Skin of body (tissue), 2 donors: ENCODE results near the gene LRRK2. TPM values are rescaled to one million over a fixed set of nuclear protein-coding genes. Genes with fewer than 3 reads are reported as not detected.
"Not testable (repeated sequence)": the region's sequence is repeated elsewhere in the genome, so short reads cannot be mapped to it uniquely, and the experiment has no call there.

Experiments used
- DNase-seq: peaks from one replicate; lab custom pipeline; 2025; lab: John Stamatoyannopoulos, UW
- total RNA-seq: library from RNA; depleted of rRNA; stranded (reverse); fragments of >200 nt; gene quantifications from one replicate; pipeline ENCODE4 v1.2.3, GENCODE V29; 2014

Gene LRRK2
- total RNA-seq, 1 donor from 2014 or later, result 21.2 TPM

- DNase-seq, result no peak
Observed at GRCh38 chr12:40248034-40248433, 23.2 kb downstream of the LRRK2 start.

GRCh38 chr12:40248585-40249297 is 23.9 kb downstream of the LRRK2 start:
- DNase-seq, result no peak

DNA sequence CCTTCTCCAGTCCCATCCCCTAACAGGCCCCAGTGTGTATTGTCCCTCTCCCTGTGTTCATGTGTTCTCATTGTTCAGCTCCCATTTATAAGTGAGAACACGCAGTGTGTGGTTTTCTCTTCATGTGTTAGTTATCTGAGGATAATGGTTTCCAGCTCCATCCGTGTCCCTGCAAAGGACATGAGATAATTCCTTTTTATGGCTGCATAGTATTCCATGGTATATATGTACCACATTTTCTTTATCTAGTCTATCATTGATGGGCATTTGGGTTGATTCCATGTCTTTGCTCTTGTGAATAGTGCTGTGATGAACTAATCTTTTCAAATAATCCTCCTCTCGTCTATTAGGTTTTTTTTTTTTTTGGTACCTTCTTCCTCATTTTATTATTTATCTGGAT is 25.9 kb downstream of the LRRK2 start:
- DNase-seq, result not testable (repeated sequence)

- DNase-seq, result no peak
Observed at GRCh38 chr12:40253936-40254335, 29.1 kb downstream of the LRRK2 start.

DNA sequence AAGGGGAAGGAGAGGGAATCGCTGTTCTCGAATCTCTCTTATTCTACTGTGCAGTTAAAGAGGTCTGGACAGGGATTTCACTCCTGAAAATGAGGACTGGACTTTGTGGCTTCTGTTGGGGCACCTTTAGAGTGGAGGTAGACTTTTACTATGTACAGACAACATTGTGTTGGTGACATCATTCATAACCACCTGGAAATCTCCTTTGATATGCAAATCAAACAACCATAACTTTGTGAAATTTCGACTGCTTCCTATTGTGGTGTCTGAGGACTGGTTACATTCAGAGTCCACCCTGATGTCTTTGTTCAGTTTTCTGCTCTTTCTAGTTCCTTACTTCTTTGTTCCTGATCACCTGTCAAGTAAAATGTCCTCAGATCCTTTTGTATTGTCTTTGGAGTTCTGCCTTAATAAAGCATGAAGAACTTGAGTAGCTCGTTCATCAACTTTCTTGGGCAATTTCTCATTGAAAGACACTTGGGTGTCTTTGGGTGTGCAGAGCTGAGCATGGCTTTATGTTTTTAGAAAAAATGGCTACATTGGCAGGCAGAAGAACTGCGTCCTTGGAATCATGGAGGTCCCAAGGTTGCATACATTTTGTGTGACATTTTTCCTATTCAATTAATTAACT is 29.8 kb downstream of the LRRK2 start:
- DNase-seq, result no peak

DNA sequence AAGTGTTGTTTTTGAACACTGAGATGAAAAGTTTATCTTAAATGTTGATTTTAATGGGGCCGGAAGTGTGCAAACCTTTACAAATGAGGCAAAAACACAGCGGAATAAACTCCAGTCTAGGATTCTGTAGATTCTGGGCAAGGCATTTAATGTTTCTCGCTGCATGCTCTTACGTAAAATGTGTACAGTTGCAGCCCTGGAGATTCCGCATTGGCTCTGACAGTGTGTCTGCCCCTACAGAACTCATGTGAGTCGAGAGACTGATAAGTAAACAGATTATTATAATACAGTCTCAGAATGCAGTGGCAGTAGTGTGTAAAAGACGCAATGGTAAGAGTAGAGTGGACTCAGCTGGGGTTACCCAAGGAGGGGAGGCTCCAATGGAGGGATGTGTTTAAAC is 33.6 kb downstream of the LRRK2 start:
- no peak for DNase-seq

DNA sequence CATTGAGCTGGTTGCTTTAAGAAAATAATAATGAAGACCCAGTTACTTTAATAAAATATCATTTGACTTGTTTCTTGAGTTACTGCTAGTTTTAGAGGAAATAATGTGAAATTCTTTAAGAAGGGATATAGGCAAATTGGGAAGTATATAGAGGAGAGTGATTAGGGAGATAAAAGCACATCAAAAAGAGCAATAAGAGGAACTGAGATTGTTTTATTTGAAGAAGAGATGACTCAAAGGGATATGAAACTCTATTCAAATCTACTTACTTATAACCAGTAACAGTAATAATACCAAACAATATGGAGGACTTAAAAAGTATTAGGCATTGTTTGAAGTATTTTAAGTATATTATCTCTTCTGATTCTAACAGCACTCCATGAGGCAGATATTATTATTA is 37.1 kb downstream of the LRRK2 start:
- no peak for DNase-seq

DNA sequence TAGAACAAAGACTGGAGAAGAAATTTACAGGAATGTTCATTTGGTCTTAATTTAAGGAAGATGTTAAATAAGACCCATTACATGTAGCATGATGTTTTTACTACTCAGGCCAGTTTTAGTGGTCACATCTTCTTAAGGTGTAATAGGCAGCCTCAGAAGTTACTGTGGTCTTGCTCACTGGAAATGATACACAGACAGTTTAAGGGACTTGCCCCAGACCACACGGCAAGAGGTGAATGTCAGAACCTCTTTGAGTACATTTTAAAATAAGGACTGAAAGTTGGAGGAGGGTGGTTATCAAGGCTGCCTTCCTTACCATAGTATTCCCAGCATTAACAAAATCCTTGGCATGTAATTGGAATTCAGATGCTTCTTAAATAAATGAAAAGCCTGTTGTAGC is 37.9 kb downstream of the LRRK2 start:
- DNase-seq, result no peak

GRCh38 chr12:40263616-40264409 is 39.0 kb downstream of the LRRK2 start:
- no peak for DNase-seq

- no peak for DNase-seq
Observed at GRCh38 chr12:40271981-40272664, 47.3 kb downstream of the LRRK2 start.

DNA sequence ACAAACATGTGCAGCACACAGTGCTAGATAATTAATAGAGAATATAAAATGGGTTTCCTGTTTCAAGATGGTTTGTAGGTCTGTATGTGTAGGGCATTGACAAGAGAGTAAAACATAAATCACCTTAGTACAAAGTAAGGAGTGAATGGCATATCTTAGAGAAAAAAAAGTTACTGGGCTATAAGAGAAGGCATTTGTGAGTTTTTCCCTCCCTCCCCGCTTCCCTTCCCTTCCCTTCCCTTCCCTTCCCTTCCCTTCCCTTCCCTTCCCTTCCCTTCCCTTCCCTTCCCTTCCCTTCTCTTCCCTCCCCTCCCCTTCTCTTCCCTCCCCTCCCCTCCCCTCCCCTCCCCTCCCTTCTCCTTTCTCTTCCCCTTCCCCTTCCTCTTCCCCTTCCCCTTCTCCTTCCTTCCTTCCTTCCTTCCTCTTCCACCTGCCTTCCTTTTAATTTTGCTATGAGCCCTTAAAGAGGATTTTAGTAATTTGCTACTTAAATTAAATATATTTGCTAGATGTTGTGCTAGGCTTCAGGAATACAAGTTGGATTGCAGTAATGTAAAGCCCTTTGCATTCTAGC is 57.1 kb downstream of the LRRK2 start:
- no peak for DNase-seq

GRCh38 chr12:40286583-40286982 is 61.8 kb downstream of the LRRK2 start:
- no peak for DNase-seq

DNA sequence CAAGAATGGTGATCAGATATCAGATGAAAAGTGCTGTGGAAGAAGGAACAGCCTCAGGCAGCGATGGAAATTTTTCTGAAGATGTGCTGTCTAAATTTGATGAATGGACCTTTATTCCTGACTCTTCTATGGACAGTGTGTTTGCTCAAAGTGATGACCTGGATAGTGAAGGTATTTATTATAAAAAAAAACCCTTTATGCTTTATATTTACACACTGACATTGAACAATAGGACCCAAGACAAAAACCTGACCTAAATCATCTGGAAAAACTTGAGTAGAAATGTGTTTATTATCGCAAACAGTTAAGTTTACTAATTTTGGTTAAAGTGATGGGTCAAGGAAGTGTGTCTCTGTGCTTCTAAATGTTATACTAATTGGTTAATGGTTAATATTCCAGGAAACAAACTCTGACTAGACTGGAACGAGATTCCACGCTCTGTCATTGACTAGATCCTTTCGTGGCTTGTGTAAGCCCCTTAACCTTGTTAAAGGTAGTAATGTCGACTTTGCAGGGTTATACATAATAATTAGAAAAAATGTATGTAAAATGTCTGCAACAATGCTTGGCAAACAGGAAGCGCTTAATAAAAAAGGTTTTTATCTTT is 62.7 kb downstream of the LRRK2 start:
- DNase-seq, result no peak

GRCh38 chr12:40292788-40293429 is 68.1 kb downstream of the LRRK2 start:
- DNase-seq, result no peak

- no peak for DNase-seq
Observed at GRCh38 chr12:40298341-40298740, 73.5 kb downstream of the LRRK2 start.

DNA sequence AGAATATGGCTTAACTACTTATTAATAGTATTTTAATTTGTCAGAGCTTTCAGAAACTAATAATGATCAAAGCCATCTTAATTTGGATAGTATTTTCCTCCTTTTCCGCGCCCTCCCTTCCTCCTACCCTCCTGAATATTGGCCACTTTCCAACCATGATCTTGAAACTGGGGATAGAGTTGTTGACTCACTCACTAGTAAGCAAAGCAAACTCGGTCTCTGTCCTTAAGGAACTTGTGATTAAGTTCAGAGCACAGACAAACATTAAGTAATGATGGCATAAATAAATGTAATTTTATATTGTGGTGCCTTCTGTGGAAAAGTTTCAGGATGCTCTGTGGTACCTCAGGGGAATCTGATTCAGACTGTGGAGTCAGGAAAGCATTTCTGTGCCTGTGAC is 75.7 kb downstream of the LRRK2 start:
- no peak for DNase-seq

DNA sequence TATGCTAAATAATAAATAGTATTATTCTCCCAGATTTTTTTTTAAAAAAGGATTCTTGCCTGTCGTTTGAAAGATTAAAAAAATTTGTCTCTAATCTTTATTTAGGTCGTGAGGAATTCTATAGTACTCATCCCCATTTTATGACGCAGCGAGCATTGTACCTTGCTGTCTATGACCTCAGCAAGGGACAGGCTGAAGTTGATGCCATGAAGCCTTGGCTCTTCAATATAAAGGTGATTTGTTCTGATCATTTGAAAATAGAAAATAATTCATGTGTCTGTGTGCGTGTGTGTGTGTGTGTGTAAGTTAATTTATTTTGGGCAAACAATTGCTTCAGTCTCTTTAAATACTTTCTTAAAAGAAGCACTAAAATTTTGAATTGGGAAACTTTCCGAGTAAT is 84.2 kb downstream of the LRRK2 start:
- no peak for DNase-seq

DNA sequence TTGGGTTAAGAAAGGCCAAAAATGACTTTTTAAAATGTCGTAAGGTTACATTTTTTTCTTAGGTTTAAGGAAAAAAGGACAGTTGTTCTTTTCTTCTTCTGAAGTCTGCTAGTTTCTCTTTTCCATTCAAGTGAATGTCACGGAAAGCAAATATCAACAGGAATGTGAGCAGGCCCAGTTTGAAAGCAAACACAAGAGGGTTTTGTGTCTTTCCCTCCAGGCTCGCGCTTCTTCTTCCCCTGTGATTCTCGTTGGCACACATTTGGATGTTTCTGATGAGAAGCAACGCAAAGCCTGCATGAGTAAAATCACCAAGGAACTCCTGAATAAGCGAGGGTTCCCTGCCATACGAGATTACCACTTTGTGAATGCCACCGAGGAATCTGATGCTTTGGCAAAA is 85.4 kb downstream of the LRRK2 start:
- no peak for DNase-seq

DNA sequence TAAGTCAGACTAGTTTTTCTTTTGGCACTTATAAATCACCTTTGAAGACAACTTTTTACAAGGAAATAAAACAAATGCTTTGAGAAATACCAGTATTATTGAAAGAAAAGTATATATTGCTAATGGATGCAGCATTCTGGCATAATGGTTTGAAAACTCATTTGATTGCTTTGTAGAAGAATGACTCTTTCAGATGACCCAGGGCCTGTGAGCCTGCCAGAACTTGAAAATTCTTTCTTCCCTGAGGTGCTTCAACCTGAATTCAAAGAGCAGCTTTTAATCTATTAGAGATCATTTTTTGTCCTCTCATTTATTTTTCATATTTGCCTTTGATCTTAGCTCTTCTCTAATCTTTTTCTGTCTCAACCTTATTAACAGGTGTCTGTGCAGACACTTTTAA is 87.4 kb downstream of the LRRK2 start:
- no peak for DNase-seq

- DNase-seq, result no peak
Observed at GRCh38 chr12:40312982-40313576, 88.3 kb downstream of the LRRK2 start.
